GM23338 (cell line): ENCODE measurements around the gene CIAPIN1. TPM values are rescaled to one million over a fixed set of nuclear protein-coding genes. Genes with fewer than 3 reads are reported as not detected.

Experiments
- ATAC-seq: fragments of 200-7000 bp; cut with Tn5 transposase; 3 replicates; pipeline ENCODE4 v1.9.1; 2020
- DNase-seq: peaks from one replicate; pipeline ENCODE4 v3.0.0-alpha.2; 2015; ENCODE audit warnings: low spot score
- H2AFZ ChIP-seq: fragments of 200-600 bp; sonication (generic); 2 replicates; pipeline ENCODE4 v1.8.0; 2016; ENCODE audit warnings: antibody characterized with exemption, mild to moderate bottlenecking, moderate library complexity
- H3F3A ChIP-seq: fragments of 200-600 bp; sonication (generic); replicated peaks from 2 replicates; pipeline ENCODE4 v1.8.0; 2017; ENCODE audit warnings: antibody characterized with exemption, mixed run types, low read depth
- H3K27ac ChIP-seq: fragments of 200-600 bp; sonication (generic); 2 replicates; pipeline ENCODE4 v1.6.1; 2016; ENCODE audit warnings: low read depth
- H3K27me3 ChIP-seq: fragments of 200-600 bp; sonication (generic); 2 replicates; pipeline ENCODE4 v1.8.0; 2016; ENCODE audit warnings: mild to moderate bottlenecking, mixed run types, moderate library complexity; ENCODE audit not compliant: insufficient read depth
- H3K36me3 ChIP-seq: fragments of 200-600 bp; sonication (generic); 2 replicates; pipeline ENCODE4 v1.8.0; 2016; ENCODE audit warnings: mild to moderate bottlenecking; ENCODE audit not compliant: insufficient read depth
- H3K4me1 ChIP-seq: fragments of 200-600 bp; sonication (generic); 2 replicates; pipeline ENCODE4 v1.8.0; 2016; ENCODE audit warnings: mild to moderate bottlenecking, moderate library complexity; ENCODE audit not compliant: insufficient read depth
- H3K4me2 ChIP-seq: fragments of 200-600 bp; sonication (generic); 2 replicates; pipeline ENCODE4 v1.7.1; 2017; ENCODE audit warnings: mixed run types
- H3K4me3 ChIP-seq: fragments of 200-600 bp; sonication (generic); 2 replicates; pipeline ENCODE4 v1.6.1; 2016; ENCODE audit warnings: mixed run types
- H3K79me2 ChIP-seq: fragments of 200-600 bp; sonication (generic); replicated peaks from 2 replicates; pipeline ENCODE4 v1.8.0; 2017; ENCODE audit warnings: mild to moderate bottlenecking; ENCODE audit not compliant: insufficient read depth
- H3K9me2 ChIP-seq: fragments of 200-600 bp; sonication (generic); 2 replicates; pipeline ENCODE4 v1.8.0; 2017; ENCODE audit not compliant: insufficient read depth
- H4K20me1 ChIP-seq: fragments of 200-600 bp; sonication (generic); replicated peaks from 2 replicates; pipeline ENCODE4 v1.8.0; 2017; ENCODE audit warnings: mild to moderate bottlenecking; ENCODE audit not compliant: insufficient read depth
- H3K27ac Mint-ChIP-seq: 2 replicates; pipeline ENCODE4 v1.8.0; 2020; ENCODE audit warnings: inconsistent platforms, mild to moderate bottlenecking, moderate library complexity, mixed read lengths
- H3K27me3 Mint-ChIP-seq: 3 replicates; pipeline ENCODE4 v1.8.0; 2022; ENCODE audit warnings: low read depth, mild to moderate bottlenecking, moderate library complexity, mixed read lengths, inconsistent platforms; ENCODE audit not compliant: insufficient read depth, poor library complexity
- H3K36me3 Mint-ChIP-seq: 3 replicates; pipeline ENCODE4 v1.8.0; 2021; ENCODE audit warnings: low read depth, mild to moderate bottlenecking, inconsistent platforms, moderate library complexity, mixed read lengths
- H3K4me1 Mint-ChIP-seq: 3 replicates; pipeline ENCODE4 v1.8.0; 2020; ENCODE audit warnings: mild to moderate bottlenecking, inconsistent platforms, mixed read lengths
- H3K4me3 Mint-ChIP-seq: 3 replicates; pipeline ENCODE4 v1.8.0; 2021; ENCODE audit warnings: moderate library complexity, mild to moderate bottlenecking, inconsistent platforms, mixed read lengths
- H3K9me3 Mint-ChIP-seq: 3 replicates; pipeline ENCODE4 v1.8.0; 2020; ENCODE audit warnings: moderate library complexity, mild to moderate bottlenecking, inconsistent platforms, mixed read lengths
- EZH2 ChIP-seq: fragments of 200-600 bp; sonication (generic); IDR thresholded peaks from one replicate; pipeline ENCODE4 v1.8.0; 2017; ENCODE audit warnings: antibody characterized with exemption, mild to moderate bottlenecking, low read depth; ENCODE audit not compliant: unreplicated experiment
- JUNB ChIP-seq: IDR thresholded peaks from one replicate; pipeline ENCODE4 v1.6.1; 2016; ENCODE audit warnings: antibody characterized with exemption; ENCODE audit not compliant: unreplicated experiment
- POLR2AphosphoS5 ChIP-seq: IDR thresholded peaks from 2 replicates; pipeline ENCODE4 v1.6.1; 2016; ENCODE audit warnings: antibody characterized with exemption, low read depth
- ZNF331 ChIP-seq: fragments of 250-450 bp; sonication (Bioruptor Pico); IDR thresholded peaks from 2 replicates; pipeline ENCODE4 v1.5.0; 2020; ENCODE audit warnings: low read depth, mild to moderate bottlenecking, moderate library complexity
- polyA plus RNA-seq: library from polyadenylated mRNA; unstranded; fragments of >200 nt; fragmentation: Nextera tagmentation; extraction: Ambion mirVana; gene quantifications from 2 replicates; pipeline ENCODE4 v1.2.1, GENCODE V29; 2016
- total RNA-seq: library from RNA; depleted of rRNA; stranded (reverse); fragments of >200 nt; shearing (Covaris generic); gene quantifications from 2 replicates; pipeline ENCODE4 v1.2.3, GENCODE V29; 2014
- TF ChIP-seq, protein P1 (sequence below): IDR thresholded peaks from one replicate; pipeline ENCODE4 v1.6.1; 2018; ENCODE audit warnings: antibody characterized with exemption; ENCODE audit not compliant: unreplicated experiment
- TF ChIP-seq, protein P2 (sequence below), 2 experiments: fragments of 200-600 bp in 1 of 2; sonication (generic) in 1 of 2; conservative IDR thresholded peaks; 2 replicates each; pipeline versions ENCODE4 v1.5.1 to v1.6.1; 2016 to 2017; ENCODE audit warnings: antibody characterized with exemption in 2 of 2, low read depth in 2 of 2, mild to moderate bottlenecking in 2 of 2, moderate library complexity in 1 of 2
- TF ChIP-seq, protein P3 (sequence below): fragments of 250-450 bp; sonication (Bioruptor Pico); IDR thresholded peaks from 2 replicates; pipeline ENCODE4 v1.5.0; 2020; ENCODE audit warnings: mild to moderate bottlenecking, moderate library complexity

CIAPIN1 gene
- total and polyA plus RNA-seq, 2 experiments from 2014 or later, result 36.5 to 75.4 TPM

DNA sequence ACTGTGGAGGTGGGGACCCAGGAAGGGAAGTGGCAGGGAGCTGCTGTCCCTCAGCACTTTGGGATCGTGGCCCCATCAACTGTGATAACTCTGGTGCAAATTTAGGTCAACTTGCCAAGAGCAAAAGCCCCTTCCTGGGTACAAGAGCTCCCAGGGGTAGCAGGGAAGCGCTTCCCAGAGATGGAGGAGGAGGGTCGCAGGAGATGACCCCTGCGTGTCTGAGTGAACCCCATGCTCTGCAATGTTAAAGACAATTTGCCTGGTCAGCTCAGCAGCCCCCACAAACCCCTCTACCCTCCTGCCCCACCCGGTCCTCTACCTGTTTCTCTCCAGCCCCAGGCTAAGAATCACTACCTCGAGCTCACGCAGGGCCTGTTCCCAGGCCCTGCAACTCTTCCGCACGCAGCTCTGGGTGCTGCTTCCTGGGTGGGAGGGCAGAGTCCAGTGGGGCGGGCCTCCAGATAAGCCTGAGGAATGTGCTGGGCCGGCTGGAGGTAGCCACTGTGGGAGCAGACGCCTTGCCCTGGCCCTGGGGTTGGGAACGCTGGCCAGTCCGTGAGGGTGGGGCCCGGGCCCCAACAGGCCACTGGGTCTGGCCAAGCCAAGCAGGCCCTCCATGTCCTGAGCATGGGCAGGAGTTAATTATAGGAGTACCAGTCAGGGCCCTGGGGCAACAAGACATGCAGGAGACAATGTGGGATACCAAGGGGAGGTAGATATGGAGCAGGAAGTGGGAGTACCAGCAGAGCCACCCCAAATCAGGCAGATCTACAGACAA is 33.0 kb upstream of the CIAPIN1 start (continued):
- TF ChIP-seq, protein P1, sequence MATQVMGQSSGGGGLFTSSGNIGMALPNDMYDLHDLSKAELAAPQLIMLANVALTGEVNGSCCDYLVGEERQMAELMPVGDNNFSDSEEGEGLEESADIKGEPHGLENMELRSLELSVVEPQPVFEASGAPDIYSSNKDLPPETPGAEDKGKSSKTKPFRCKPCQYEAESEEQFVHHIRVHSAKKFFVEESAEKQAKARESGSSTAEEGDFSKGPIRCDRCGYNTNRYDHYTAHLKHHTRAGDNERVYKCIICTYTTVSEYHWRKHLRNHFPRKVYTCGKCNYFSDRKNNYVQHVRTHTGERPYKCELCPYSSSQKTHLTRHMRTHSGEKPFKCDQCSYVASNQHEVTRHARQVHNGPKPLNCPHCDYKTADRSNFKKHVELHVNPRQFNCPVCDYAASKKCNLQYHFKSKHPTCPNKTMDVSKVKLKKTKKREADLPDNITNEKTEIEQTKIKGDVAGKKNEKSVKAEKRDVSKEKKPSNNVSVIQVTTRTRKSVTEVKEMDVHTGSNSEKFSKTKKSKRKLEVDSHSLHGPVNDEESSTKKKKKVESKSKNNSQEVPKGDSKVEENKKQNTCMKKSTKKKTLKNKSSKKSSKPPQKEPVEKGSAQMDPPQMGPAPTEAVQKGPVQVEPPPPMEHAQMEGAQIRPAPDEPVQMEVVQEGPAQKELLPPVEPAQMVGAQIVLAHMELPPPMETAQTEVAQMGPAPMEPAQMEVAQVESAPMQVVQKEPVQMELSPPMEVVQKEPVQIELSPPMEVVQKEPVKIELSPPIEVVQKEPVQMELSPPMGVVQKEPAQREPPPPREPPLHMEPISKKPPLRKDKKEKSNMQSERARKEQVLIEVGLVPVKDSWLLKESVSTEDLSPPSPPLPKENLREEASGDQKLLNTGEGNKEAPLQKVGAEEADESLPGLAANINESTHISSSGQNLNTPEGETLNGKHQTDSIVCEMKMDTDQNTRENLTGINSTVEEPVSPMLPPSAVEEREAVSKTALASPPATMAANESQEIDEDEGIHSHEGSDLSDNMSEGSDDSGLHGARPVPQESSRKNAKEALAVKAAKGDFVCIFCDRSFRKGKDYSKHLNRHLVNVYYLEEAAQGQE, result no peak
- TF ChIP-seq EZH2, result no peak
- TF ChIP-seq, protein P2, sequence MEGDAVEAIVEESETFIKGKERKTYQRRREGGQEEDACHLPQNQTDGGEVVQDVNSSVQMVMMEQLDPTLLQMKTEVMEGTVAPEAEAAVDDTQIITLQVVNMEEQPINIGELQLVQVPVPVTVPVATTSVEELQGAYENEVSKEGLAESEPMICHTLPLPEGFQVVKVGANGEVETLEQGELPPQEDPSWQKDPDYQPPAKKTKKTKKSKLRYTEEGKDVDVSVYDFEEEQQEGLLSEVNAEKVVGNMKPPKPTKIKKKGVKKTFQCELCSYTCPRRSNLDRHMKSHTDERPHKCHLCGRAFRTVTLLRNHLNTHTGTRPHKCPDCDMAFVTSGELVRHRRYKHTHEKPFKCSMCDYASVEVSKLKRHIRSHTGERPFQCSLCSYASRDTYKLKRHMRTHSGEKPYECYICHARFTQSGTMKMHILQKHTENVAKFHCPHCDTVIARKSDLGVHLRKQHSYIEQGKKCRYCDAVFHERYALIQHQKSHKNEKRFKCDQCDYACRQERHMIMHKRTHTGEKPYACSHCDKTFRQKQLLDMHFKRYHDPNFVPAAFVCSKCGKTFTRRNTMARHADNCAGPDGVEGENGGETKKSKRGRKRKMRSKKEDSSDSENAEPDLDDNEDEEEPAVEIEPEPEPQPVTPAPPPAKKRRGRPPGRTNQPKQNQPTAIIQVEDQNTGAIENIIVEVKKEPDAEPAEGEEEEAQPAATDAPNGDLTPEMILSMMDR (conservative IDR thresholded peaks at IDR 0.05; ENCODE audit: low read depth in 2 of 2), result no peak
- TF ChIP-seq JUNB, result no peak

DNA sequence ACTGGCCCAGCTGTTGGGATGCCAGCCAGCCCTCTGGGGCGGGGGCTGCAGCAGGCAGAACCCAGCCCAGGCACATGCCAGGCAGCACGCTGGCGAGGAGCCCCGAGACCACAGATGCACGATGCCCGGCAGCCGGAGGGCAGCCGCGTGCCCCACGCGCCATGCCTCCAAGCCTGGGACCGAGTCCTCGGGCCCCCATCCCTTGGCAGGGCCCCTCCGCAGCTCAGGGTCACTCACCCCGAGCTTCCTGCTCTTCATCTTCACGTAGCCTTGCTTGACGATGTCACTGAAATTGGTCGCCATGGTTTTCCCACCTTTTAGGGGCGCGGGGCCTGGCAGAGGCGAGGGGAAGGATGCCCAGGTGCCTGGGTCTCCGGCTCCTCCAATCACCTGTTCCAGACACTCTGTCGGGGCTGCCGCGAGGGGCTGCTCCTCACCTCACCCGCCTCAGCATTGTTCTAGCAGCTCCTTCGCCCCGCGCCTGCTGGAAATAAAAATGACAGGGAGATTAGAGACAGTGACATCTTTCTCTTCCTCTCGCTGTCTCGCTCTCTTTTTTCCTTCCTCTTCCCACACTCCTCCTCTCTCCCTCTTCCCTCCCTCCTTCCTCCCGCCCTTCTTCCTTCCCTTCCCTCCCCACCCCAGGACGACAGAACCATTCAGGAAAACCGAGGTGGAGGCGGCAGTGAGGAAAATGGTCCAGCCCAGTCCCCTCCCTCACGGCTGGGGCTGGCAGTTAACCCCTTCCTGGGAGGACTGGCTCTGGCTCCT is 32.2 kb upstream of the CIAPIN1 start:
- Mint-ChIP-seq H3K4me3 (peak overlapping the region; percentile 83), H3K27me3 (peaks cover 26% of the 10 kb centered on the region), H3K9me3 (no peaks in the 10 kb centered on the region), H3K27ac (no peak overlapping the region), H3K4me1 (peaks cover 51% of the 10 kb centered on the region), H3K36me3 (peaks cover 3% of the 10 kb centered on the region; the same call in 1 of the 3 replicates)
- no peaks in the 10 kb centered on the region for H3K9me2 ChIP-seq
- peak overlapping the region; percentile 56 for H3K4me3 ChIP-seq
- H3K36me3 ChIP-seq, result no peaks in the 10 kb centered on the region
- H3K4me2 ChIP-seq, result peak overlapping the region; percentile 84
- no peak overlapping the region for H3K27ac ChIP-seq
- peaks cover 7% of the 10 kb centered on the region; the same call in 1 of the 2 replicates for H3K27me3 ChIP-seq
- H3F3A ChIP-seq, result peaks cover 4% of the 10 kb centered on the region; the same call in 1 of the 2 replicates
- no peaks in the 10 kb centered on the region; the same call in 1 of the 2 replicates for H3K79me2 ChIP-seq
- 0 out of 2 replicates have a peak, but pooled peaks cover 3% of the 10 kb centered on the region for H4K20me1 ChIP-seq
- peaks cover 44% of the 10 kb centered on the region for H3K4me1 ChIP-seq
- DNase-seq (peak; percentile 86), ATAC-seq (peak; percentile 48)
- peak overlapping the region; percentile 60 for H2AFZ ChIP-seq
- no peak for TF ChIP-seq ZNF331 (CRISPR knock-in tag)
- 0 out of 2 replicates have a peak, but pooled peaks have one; percentile 30 for TF ChIP-seq POLR2AphosphoS5
- TF ChIP-seq, protein P3, sequence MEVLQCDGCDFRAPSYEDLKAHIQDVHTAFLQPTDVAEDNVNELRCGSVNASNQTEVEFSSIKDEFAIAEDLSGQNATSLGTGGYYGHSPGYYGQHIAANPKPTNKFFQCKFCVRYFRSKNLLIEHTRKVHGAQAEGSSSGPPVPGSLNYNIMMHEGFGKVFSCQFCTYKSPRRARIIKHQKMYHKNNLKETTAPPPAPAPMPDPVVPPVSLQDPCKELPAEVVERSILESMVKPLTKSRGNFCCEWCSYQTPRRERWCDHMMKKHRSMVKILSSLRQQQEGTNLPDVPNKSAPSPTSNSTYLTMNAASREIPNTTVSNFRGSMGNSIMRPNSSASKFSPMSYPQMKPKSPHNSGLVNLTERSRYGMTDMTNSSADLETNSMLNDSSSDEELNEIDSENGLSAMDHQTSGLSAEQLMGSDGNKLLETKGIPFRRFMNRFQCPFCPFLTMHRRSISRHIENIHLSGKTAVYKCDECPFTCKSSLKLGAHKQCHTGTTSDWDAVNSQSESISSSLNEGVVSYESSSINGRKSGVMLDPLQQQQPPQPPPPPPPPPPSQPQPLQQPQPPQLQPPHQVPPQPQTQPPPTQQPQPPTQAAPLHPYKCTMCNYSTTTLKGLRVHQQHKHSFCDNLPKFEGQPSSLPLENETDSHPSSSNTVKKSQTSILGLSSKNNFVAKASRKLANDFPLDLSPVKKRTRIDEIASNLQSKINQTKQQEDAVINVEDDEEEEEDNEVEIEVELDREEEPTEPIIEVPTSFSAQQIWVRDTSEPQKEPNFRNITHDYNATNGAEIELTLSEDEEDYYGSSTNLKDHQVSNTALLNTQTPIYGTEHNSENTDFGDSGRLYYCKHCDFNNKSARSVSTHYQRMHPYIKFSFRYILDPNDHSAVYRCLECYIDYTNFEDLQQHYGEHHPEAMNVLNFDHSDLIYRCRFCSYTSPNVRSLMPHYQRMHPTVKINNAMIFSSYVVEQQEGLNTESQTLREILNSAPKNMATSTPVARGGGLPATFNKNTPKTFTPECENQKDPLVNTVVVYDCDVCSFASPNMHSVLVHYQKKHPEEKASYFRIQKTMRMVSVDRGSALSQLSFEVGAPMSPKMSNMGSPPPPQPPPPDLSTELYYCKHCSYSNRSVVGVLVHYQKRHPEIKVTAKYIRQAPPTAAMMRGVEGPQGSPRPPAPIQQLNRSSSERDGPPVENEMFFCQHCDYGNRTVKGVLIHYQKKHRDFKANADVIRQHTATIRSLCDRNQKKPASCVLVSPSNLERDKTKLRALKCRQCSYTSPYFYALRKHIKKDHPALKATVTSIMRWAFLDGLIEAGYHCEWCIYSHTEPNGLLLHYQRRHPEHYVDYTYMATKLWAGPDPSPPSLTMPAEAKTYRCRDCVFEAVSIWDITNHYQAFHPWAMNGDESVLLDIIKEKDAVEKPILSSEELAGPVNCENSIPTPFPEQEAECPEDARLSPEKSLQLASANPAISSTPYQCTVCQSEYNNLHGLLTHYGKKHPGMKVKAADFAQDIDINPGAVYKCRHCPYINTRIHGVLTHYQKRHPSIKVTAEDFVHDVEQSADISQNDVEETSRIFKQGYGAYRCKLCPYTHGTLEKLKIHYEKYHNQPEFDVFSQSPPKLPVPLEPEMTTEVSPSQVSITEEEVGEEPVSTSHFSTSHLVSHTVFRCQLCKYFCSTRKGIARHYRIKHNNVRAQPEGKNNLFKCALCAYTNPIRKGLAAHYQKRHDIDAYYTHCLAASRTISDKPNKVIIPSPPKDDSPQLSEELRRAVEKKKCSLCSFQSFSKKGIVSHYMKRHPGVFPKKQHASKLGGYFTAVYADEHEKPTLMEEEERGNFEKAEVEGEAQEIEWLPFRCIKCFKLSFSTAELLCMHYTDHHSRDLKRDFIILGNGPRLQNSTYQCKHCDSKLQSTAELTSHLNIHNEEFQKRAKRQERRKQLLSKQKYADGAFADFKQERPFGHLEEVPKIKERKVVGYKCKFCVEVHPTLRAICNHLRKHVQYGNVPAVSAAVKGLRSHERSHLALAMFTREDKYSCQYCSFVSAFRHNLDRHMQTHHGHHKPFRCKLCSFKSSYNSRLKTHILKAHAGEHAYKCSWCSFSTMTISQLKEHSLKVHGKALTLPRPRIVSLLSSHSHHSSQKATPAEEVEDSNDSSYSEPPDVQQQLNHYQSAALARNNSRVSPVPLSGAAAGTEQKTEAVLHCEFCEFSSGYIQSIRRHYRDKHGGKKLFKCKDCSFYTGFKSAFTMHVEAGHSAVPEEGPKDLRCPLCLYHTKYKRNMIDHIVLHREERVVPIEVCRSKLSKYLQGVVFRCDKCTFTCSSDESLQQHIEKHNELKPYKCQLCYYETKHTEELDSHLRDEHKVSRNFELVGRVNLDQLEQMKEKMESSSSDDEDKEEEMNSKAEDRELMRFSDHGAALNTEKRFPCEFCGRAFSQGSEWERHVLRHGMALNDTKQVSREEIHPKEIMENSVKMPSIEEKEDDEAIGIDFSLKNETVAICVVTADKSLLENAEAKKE (CRISPR knock-in tag), result no peak
